GM23338 (cell line): ENCODE measurements around the gene TDP2. TPM values are rescaled to one million over a fixed set of nuclear protein-coding genes. Genes with fewer than 3 reads are reported as not detected.
A peak's percentile ranks its signal among the peaks of the same experiment; 100 is the strongest.

Experiments used
- ATAC-seq: fragments of 200-7000 bp; cut with Tn5 transposase; 3 replicates; pipeline ENCODE4 v1.9.1; 2020
- DNase-seq: peaks from one replicate; pipeline ENCODE4 v3.0.0-alpha.2; 2015; ENCODE audit warnings: low spot score
- H2AFZ ChIP-seq: fragments of 200-600 bp; sonication (generic); 2 replicates; pipeline ENCODE4 v1.8.0; 2016; ENCODE audit warnings: antibody characterized with exemption, mild to moderate bottlenecking, moderate library complexity
- H3F3A ChIP-seq: fragments of 200-600 bp; sonication (generic); replicated peaks from 2 replicates; pipeline ENCODE4 v1.8.0; 2017; ENCODE audit warnings: antibody characterized with exemption, mixed run types, low read depth
- H3K27ac ChIP-seq: fragments of 200-600 bp; sonication (generic); 2 replicates; pipeline ENCODE4 v1.6.1; 2016; ENCODE audit warnings: low read depth
- H3K27me3 ChIP-seq: fragments of 200-600 bp; sonication (generic); 2 replicates; pipeline ENCODE4 v1.8.0; 2016; ENCODE audit warnings: mild to moderate bottlenecking, mixed run types, moderate library complexity; ENCODE audit not compliant: insufficient read depth
- H3K36me3 ChIP-seq: fragments of 200-600 bp; sonication (generic); 2 replicates; pipeline ENCODE4 v1.8.0; 2016; ENCODE audit warnings: mild to moderate bottlenecking; ENCODE audit not compliant: insufficient read depth
- H3K4me1 ChIP-seq: fragments of 200-600 bp; sonication (generic); 2 replicates; pipeline ENCODE4 v1.8.0; 2016; ENCODE audit warnings: mild to moderate bottlenecking, moderate library complexity; ENCODE audit not compliant: insufficient read depth
- H3K4me2 ChIP-seq: fragments of 200-600 bp; sonication (generic); 2 replicates; pipeline ENCODE4 v1.7.1; 2017; ENCODE audit warnings: mixed run types
- H3K4me3 ChIP-seq: fragments of 200-600 bp; sonication (generic); 2 replicates; pipeline ENCODE4 v1.6.1; 2016; ENCODE audit warnings: mixed run types
- H3K79me2 ChIP-seq: fragments of 200-600 bp; sonication (generic); replicated peaks from 2 replicates; pipeline ENCODE4 v1.8.0; 2017; ENCODE audit warnings: mild to moderate bottlenecking; ENCODE audit not compliant: insufficient read depth
- H3K9me2 ChIP-seq: fragments of 200-600 bp; sonication (generic); 2 replicates; pipeline ENCODE4 v1.8.0; 2017; ENCODE audit not compliant: insufficient read depth
- H4K20me1 ChIP-seq: fragments of 200-600 bp; sonication (generic); replicated peaks from 2 replicates; pipeline ENCODE4 v1.8.0; 2017; ENCODE audit warnings: mild to moderate bottlenecking; ENCODE audit not compliant: insufficient read depth
- H3K27ac Mint-ChIP-seq: 2 replicates; pipeline ENCODE4 v1.8.0; 2020; ENCODE audit warnings: inconsistent platforms, mild to moderate bottlenecking, moderate library complexity, mixed read lengths
- H3K27me3 Mint-ChIP-seq: 3 replicates; pipeline ENCODE4 v1.8.0; 2022; ENCODE audit warnings: low read depth, mild to moderate bottlenecking, moderate library complexity, mixed read lengths, inconsistent platforms; ENCODE audit not compliant: insufficient read depth, poor library complexity
- H3K36me3 Mint-ChIP-seq: 3 replicates; pipeline ENCODE4 v1.8.0; 2021; ENCODE audit warnings: low read depth, mild to moderate bottlenecking, inconsistent platforms, moderate library complexity, mixed read lengths
- H3K4me1 Mint-ChIP-seq: 3 replicates; pipeline ENCODE4 v1.8.0; 2020; ENCODE audit warnings: mild to moderate bottlenecking, inconsistent platforms, mixed read lengths
- H3K4me3 Mint-ChIP-seq: 3 replicates; pipeline ENCODE4 v1.8.0; 2021; ENCODE audit warnings: moderate library complexity, mild to moderate bottlenecking, inconsistent platforms, mixed read lengths
- H3K9me3 Mint-ChIP-seq: 3 replicates; pipeline ENCODE4 v1.8.0; 2020; ENCODE audit warnings: moderate library complexity, mild to moderate bottlenecking, inconsistent platforms, mixed read lengths
- STAT1 ChIP-seq: IDR thresholded peaks from one replicate; pipeline ENCODE4 v1.6.1; 2016; ENCODE audit warnings: antibody characterized with exemption; ENCODE audit not compliant: unreplicated experiment
- ZNF331 ChIP-seq: fragments of 250-450 bp; sonication (Bioruptor Pico); IDR thresholded peaks from 2 replicates; pipeline ENCODE4 v1.5.0; 2020; ENCODE audit warnings: low read depth, mild to moderate bottlenecking, moderate library complexity
- polyA plus RNA-seq: library from polyadenylated mRNA; unstranded; fragments of >200 nt; fragmentation: Nextera tagmentation; extraction: Ambion mirVana; gene quantifications from 2 replicates; pipeline ENCODE4 v1.2.1, GENCODE V29; 2016
- total RNA-seq: library from RNA; depleted of rRNA; stranded (reverse); fragments of >200 nt; shearing (Covaris generic); gene quantifications from 2 replicates; pipeline ENCODE4 v1.2.3, GENCODE V29; 2014
- TF ChIP-seq, protein P1 (sequence below): fragments of 250-450 bp; sonication (Bioruptor Pico); IDR thresholded peaks from 2 replicates; pipeline ENCODE4 v1.5.0; 2020; ENCODE audit warnings: mild to moderate bottlenecking, moderate library complexity
- TF ChIP-seq, protein P2 (sequence below): IDR thresholded peaks from 2 replicates; pipeline ENCODE4 v1.6.1; 2016; ENCODE audit warnings: antibody characterized with exemption
- TF ChIP-seq, protein P3 (sequence below), 2 experiments: fragments of 200-600 bp in 1 of 2; sonication (generic) in 1 of 2; conservative IDR thresholded peaks; 2 replicates each; pipeline versions ENCODE4 v1.5.1 to v1.6.1; 2016 to 2017; ENCODE audit warnings: antibody characterized with exemption in 2 of 2, low read depth in 2 of 2, mild to moderate bottlenecking in 2 of 2, moderate library complexity in 1 of 2

Gene TDP2
- total and polyA plus RNA-seq, 2 experiments from 2014 or later = 46.8 to 47.8 TPM

DNA sequence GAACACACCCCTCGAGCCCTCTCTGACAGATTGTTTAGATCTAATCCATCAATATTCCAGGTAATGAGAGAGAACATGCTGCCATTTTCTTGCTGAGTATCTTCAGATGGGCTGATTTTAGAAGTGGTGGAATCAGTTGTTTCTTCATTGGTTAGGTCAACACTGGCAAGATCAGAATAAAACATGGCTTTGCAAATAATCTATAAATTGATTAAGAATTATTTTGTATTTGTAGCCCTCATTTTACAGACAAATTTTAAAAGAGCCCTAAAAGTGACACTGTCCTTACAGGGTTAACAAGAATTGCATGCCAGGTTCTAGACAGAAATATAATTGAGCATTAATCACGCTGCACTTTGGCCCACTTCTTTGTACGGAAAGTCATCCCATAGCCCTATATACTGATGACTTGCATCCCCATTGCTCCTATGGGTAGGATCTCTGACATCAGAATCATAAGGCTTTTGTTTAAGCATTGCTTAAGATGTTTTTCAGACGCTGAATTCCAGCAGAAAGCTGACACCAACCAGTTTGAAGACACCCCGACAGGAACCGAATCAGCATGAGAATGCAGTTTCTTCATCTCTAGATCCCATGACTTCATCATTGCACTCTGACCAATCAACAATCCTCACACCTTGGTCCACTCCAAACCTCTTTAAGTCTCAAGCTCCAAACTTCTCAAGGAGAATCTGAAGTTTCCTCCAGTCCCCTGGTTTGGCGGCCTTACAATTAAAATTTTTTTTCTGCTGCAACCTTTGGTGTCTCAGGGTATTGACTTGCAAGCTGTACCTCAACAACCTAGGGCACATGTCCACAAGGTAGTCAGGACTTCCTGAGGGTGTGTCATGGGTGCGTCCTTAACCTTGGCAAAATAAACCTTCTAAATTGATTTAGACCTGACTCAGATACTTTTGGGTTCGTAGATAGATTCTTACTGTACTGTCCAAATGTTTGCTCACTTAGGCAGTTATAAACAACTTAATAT is 7.8 kb downstream of the TDP2 start (continued):
- TF ChIP-seq, protein P1, sequence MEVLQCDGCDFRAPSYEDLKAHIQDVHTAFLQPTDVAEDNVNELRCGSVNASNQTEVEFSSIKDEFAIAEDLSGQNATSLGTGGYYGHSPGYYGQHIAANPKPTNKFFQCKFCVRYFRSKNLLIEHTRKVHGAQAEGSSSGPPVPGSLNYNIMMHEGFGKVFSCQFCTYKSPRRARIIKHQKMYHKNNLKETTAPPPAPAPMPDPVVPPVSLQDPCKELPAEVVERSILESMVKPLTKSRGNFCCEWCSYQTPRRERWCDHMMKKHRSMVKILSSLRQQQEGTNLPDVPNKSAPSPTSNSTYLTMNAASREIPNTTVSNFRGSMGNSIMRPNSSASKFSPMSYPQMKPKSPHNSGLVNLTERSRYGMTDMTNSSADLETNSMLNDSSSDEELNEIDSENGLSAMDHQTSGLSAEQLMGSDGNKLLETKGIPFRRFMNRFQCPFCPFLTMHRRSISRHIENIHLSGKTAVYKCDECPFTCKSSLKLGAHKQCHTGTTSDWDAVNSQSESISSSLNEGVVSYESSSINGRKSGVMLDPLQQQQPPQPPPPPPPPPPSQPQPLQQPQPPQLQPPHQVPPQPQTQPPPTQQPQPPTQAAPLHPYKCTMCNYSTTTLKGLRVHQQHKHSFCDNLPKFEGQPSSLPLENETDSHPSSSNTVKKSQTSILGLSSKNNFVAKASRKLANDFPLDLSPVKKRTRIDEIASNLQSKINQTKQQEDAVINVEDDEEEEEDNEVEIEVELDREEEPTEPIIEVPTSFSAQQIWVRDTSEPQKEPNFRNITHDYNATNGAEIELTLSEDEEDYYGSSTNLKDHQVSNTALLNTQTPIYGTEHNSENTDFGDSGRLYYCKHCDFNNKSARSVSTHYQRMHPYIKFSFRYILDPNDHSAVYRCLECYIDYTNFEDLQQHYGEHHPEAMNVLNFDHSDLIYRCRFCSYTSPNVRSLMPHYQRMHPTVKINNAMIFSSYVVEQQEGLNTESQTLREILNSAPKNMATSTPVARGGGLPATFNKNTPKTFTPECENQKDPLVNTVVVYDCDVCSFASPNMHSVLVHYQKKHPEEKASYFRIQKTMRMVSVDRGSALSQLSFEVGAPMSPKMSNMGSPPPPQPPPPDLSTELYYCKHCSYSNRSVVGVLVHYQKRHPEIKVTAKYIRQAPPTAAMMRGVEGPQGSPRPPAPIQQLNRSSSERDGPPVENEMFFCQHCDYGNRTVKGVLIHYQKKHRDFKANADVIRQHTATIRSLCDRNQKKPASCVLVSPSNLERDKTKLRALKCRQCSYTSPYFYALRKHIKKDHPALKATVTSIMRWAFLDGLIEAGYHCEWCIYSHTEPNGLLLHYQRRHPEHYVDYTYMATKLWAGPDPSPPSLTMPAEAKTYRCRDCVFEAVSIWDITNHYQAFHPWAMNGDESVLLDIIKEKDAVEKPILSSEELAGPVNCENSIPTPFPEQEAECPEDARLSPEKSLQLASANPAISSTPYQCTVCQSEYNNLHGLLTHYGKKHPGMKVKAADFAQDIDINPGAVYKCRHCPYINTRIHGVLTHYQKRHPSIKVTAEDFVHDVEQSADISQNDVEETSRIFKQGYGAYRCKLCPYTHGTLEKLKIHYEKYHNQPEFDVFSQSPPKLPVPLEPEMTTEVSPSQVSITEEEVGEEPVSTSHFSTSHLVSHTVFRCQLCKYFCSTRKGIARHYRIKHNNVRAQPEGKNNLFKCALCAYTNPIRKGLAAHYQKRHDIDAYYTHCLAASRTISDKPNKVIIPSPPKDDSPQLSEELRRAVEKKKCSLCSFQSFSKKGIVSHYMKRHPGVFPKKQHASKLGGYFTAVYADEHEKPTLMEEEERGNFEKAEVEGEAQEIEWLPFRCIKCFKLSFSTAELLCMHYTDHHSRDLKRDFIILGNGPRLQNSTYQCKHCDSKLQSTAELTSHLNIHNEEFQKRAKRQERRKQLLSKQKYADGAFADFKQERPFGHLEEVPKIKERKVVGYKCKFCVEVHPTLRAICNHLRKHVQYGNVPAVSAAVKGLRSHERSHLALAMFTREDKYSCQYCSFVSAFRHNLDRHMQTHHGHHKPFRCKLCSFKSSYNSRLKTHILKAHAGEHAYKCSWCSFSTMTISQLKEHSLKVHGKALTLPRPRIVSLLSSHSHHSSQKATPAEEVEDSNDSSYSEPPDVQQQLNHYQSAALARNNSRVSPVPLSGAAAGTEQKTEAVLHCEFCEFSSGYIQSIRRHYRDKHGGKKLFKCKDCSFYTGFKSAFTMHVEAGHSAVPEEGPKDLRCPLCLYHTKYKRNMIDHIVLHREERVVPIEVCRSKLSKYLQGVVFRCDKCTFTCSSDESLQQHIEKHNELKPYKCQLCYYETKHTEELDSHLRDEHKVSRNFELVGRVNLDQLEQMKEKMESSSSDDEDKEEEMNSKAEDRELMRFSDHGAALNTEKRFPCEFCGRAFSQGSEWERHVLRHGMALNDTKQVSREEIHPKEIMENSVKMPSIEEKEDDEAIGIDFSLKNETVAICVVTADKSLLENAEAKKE (CRISPR knock-in tag) = 0 out of 2 replicates have a peak, but pooled peaks have one; percentile 51
- TF ChIP-seq ZNF331 (CRISPR knock-in tag) (no peak), STAT1 (no peak)
- TF ChIP-seq, protein P2, sequence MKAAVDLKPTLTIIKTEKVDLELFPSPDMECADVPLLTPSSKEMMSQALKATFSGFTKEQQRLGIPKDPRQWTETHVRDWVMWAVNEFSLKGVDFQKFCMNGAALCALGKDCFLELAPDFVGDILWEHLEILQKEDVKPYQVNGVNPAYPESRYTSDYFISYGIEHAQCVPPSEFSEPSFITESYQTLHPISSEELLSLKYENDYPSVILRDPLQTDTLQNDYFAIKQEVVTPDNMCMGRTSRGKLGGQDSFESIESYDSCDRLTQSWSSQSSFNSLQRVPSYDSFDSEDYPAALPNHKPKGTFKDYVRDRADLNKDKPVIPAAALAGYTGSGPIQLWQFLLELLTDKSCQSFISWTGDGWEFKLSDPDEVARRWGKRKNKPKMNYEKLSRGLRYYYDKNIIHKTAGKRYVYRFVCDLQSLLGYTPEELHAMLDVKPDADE = no peak

DNA sequence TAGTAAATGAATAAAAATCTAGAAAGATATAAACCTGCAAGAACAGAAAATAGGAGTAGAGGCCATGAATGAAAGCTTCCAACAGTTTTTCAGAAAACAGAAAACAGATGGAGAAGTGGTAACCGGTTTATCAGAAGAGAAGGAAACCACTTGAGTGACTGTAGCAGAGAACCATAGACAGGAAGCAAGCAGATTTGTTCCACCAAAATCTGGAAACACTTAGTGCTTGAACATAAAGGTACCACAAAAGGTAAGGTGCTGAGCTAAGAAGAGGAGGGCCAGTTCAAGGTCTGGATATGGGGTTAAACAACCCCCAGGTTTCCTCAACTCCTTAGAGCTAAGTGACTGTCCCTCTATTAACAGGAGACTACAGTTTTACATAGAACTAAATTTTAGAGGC is 11.5 kb downstream of the TDP2 start:
- Histone ChIP-seq H3K9me2 (no peaks in the 10 kb centered on the region), H3K27me3 (no peaks in the 10 kb centered on the region), H2AFZ (no peak overlapping the region), H4K20me1 (no peaks in the 10 kb centered on the region), H3K79me2 (peaks cover 39% of the 10 kb centered on the region), H3K4me2 (no peak overlapping the region), H3K36me3 (peaks cover 42% of the 10 kb centered on the region), H3F3A (no peaks in the 10 kb centered on the region), H3K27ac (no peak overlapping the region), H3K4me1 (peaks cover 11% of the 10 kb centered on the region), H3K4me3 (no peak overlapping the region)
- DNase-seq = no peak
- peaks cover 25% of the 10 kb centered on the region for H3K4me1 Mint-ChIP-seq
- ATAC-seq = no peak
- H3K9me3 Mint-ChIP-seq = no peaks in the 10 kb centered on the region
- H3K4me3 Mint-ChIP-seq = no peak overlapping the region
- peak overlapping the region; percentile 45; the same call in 1 of the 2 replicates for H3K27ac Mint-ChIP-seq
- H3K27me3 Mint-ChIP-seq = no peaks in the 10 kb centered on the region
- peaks cover 53% of the 10 kb centered on the region for H3K36me3 Mint-ChIP-seq
- TF ChIP-seq, protein P3, sequence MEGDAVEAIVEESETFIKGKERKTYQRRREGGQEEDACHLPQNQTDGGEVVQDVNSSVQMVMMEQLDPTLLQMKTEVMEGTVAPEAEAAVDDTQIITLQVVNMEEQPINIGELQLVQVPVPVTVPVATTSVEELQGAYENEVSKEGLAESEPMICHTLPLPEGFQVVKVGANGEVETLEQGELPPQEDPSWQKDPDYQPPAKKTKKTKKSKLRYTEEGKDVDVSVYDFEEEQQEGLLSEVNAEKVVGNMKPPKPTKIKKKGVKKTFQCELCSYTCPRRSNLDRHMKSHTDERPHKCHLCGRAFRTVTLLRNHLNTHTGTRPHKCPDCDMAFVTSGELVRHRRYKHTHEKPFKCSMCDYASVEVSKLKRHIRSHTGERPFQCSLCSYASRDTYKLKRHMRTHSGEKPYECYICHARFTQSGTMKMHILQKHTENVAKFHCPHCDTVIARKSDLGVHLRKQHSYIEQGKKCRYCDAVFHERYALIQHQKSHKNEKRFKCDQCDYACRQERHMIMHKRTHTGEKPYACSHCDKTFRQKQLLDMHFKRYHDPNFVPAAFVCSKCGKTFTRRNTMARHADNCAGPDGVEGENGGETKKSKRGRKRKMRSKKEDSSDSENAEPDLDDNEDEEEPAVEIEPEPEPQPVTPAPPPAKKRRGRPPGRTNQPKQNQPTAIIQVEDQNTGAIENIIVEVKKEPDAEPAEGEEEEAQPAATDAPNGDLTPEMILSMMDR (conservative IDR thresholded peaks at IDR 0.05; ENCODE audit: low read depth in 2 of 2) = no peak
